AG20443 (cell line): ENCODE results near the gene DMXL1.

Source experiments
- DNase-seq: peaks from one replicate; pipeline ENCODE4 v3.0.0; 2012; ENCODE audit warnings: low spot score, mixed read lengths

The DMXL1 gene

GRCh38 chr5:119289438-119290044 lies 218.7 kb downstream of the DMXL1 start:
- DNase-seq, result no peak

- DNase-seq, result no peak
Observed at GRCh38 chr5:119290161-119290569, 219.3 kb downstream of the DMXL1 start.

- DNase-seq, result no peak
Observed at GRCh38 chr5:119290607-119291006, 219.7 kb downstream of the DMXL1 start.

GRCh38 chr5:119291056-119291455 lies 220.2 kb downstream of the DMXL1 start:
- no peak for DNase-seq

GRCh38 chr5:119291877-119292276 lies 221.0 kb downstream of the DMXL1 start:
- no peak for DNase-seq

- DNase-seq, result no peak
Observed at GRCh38 chr5:119292701-119293515, 222.0 kb downstream of the DMXL1 start.

- no peak for DNase-seq
Observed at GRCh38 chr5:119293516-119293829, 222.6 kb downstream of the DMXL1 start.
